Measurements from ENCODE around the gene ZGLP1. TPM values are rescaled to one million over a fixed set of nuclear protein-coding genes. Genes with fewer than 3 reads are reported as not detected.

ZGLP1 gene
- polyA plus RNA-seq, 1 donor (not counting 4 experiments of a cell fraction or from before 2014, with no cell fraction given) = 0.43 TPM

DNA sequence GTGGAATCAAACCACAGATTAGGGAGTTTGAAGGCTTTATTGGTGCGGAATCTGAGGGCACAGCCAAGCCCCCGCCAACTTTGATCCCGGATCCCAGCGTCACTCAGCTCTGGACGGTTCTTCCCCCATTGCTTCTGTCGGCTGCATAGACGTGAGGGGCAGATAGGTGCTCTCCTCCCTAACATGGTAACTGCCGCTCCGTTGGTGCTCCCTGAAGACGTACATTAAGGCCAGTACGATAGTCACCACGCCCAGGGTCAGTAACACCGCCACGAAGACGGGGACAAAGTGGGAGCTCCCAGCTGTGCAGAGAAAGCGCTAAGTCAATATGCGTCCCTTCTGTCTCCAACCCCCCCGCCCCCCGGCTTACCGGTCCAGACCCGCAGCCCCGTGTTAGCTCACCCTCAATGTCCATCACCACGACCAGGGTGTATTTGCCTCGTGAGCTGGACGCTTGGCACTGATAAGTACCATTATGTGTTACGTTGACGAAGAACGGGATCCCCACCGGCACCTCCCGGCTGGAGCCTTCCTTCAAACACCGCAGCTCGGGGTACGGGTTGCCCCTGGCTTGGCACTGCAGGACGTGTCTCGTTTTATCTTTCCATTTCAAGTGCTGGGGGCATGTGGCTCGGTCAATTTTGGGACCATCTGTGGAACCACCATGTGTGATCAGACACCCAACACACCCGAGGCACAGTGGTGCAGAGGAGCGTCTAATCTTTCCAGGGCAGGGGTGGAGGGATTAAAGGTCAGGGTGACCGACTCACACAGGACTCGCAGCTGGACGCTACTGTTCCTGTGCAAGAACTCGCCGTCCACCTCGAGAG, 24.4 kb upstream of the ZGLP1 start:
- H3K36me3 ChIP-seq (ENCODE audit: control insufficient read depth in 2 of 2, extremely low read depth in 1 of 2, insufficient read depth in 2 of 2, low read length in 2 of 2) = peaks cover 4 to 10% of the 10 kb centered on the region in 2 experiments
- FAIRE-seq (no peak), DNase-seq (ENCODE audit: low read depth, low spot score) (no peak)
- TF ChIP-seq, protein P1, sequence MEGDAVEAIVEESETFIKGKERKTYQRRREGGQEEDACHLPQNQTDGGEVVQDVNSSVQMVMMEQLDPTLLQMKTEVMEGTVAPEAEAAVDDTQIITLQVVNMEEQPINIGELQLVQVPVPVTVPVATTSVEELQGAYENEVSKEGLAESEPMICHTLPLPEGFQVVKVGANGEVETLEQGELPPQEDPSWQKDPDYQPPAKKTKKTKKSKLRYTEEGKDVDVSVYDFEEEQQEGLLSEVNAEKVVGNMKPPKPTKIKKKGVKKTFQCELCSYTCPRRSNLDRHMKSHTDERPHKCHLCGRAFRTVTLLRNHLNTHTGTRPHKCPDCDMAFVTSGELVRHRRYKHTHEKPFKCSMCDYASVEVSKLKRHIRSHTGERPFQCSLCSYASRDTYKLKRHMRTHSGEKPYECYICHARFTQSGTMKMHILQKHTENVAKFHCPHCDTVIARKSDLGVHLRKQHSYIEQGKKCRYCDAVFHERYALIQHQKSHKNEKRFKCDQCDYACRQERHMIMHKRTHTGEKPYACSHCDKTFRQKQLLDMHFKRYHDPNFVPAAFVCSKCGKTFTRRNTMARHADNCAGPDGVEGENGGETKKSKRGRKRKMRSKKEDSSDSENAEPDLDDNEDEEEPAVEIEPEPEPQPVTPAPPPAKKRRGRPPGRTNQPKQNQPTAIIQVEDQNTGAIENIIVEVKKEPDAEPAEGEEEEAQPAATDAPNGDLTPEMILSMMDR (optimal IDR thresholded peaks at IDR 0.05 in 1 of 3, IDR thresholded peaks at IDR 0.05 in 1 of 3, conservative IDR thresholded peaks at IDR 0.05 in 1 of 3; ENCODE audit: extremely low read depth in 1 of 3, insufficient read depth in 2 of 3, low read length in 3 of 3) = no peak
- no peak for TF ChIP-seq EZH2 (IDR thresholded peaks at IDR 0.05; ENCODE audit: low read length)
- H3K9ac ChIP-seq (ENCODE audit: control insufficient read depth, extremely low read depth, insufficient read depth, low read length) = peak overlapping the region; percentile 66
- no peaks in the 10 kb centered on the region for H3K27me3 ChIP-seq (ENCODE audit: control insufficient read depth, extremely low read depth, insufficient read depth, low read length)
- peak overlapping the region; percentile 99 for H3K4me2 ChIP-seq (ENCODE audit: control insufficient read depth, extremely low read depth, insufficient read depth, low read depth, low read length)
- peak overlapping the region; percentile 94 for H2AFZ ChIP-seq (ENCODE audit: control insufficient read depth, low read length)
- H4K20me1 ChIP-seq (ENCODE audit: control insufficient read depth, extremely low read depth, insufficient read depth, low read length) = no peaks in the 10 kb centered on the region
- H3K9me3 ChIP-seq (ENCODE audit: control insufficient read depth, low read depth, low read length) = no peaks in the 10 kb centered on the region
- H3K79me2 ChIP-seq (ENCODE audit: control insufficient read depth, insufficient read depth, low read length) = peaks cover 33% of the 10 kb centered on the region
- peak overlapping the region; percentile 70 to 94 (median 92) for H3K4me3 ChIP-seq (ENCODE audit: control insufficient read depth in 2 of 3, extremely low read depth in 1 of 3, insufficient read depth in 2 of 3, low read depth in 1 of 3, low read length in 3 of 3)
- H3K4me1 ChIP-seq (ENCODE audit: control insufficient read depth, extremely low read depth, insufficient read depth, low read length) = peaks cover 19% of the 10 kb centered on the region
- dilution Hi-C loops (cut with MboI; ENCODE audit: extremely low pct_ligation_motif_present, low sequenced_read_pairs) = no loop called here
- peak overlapping the region; percentile 26 for H3K27ac ChIP-seq (ENCODE audit: control insufficient read depth, insufficient read depth, low read length)
- no peaks in the 10 kb centered on the region for H3K9me1 ChIP-seq (ENCODE audit: control insufficient read depth, extremely low read depth, insufficient read depth, low read length)

DNA sequence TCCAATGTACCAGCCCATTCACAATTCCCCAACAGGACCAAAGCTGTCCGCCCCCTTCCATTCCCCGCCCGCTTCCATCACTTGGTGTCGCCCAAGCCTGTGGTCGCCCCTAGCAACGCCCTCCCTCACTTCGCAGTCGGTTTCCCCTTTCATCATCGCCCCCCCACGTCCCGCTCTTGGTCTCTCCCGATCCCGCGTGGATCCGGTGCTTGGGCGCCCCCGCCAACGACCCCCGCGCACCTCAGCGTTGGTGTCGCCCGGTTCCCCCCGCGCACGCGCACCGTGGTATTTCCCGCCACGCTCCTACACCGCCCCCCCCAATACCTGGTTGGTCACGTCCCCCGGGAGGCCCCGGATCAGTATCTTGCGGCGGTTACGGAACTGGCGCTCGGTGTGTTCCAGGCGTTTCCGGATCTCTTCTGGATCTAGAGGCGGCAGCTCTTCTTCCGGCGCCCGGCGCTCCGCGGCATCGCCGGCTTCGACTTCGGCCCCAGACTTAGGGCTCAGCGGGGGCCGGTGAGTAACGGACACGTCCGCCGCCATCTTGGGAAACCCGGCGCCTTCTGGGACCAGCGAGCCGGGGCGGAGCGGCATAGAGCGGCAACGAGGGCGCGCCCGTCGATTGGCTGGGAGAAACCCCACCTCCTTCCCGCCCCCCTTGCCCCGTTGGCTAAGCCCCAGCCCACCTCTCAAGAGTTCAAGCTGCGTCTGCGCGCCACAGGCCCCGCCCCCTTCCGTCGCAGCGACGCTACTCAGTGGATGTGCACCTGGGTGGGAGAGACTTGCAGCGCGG, 23.5 kb upstream of the ZGLP1 start, which contains the start of gene RAVER1:
Gene RAVER1, minus strand, starts transcription at position 565 of the 793 bp plus-strand sequence. Its CDS starts 22 bp downstream, at position 543.
- Histone ChIP-seq H3K4me1 (ENCODE audit: control insufficient read depth, extremely low read depth, insufficient read depth, low read length) (peaks cover 19% of the 10 kb centered on the region), H3K4me3 (ENCODE audit: control insufficient read depth in 2 of 3, extremely low read depth in 1 of 3, insufficient read depth in 2 of 3, low read depth in 1 of 3, low read length in 3 of 3) (peak within 1 kb of the TSS; percentile 70 to 94 (median 92)), H2AFZ (ENCODE audit: control insufficient read depth, low read length) (peak within 1 kb of the TSS; percentile 94), H3K27me3 (ENCODE audit: control insufficient read depth, extremely low read depth, insufficient read depth, low read length) (no peaks in the 10 kb centered on the region), H3K9ac (ENCODE audit: control insufficient read depth, extremely low read depth, insufficient read depth, low read length) (peak within 1 kb of the TSS; percentile 84), H3K4me2 (ENCODE audit: control insufficient read depth, extremely low read depth, insufficient read depth, low read depth, low read length) (peak within 1 kb of the TSS; percentile 99), H3K9me3 (ENCODE audit: control insufficient read depth, low read depth, low read length) (no peaks in the 10 kb centered on the region), H3K36me3 (ENCODE audit: control insufficient read depth in 2 of 2, extremely low read depth in 1 of 2, insufficient read depth in 2 of 2, low read length in 2 of 2) (peaks cover 7 to 14% of the 10 kb centered on the region in 2 experiments), H3K27ac (ENCODE audit: control insufficient read depth, insufficient read depth, low read length) (peak within 1 kb of the TSS; percentile 82), H4K20me1 (ENCODE audit: control insufficient read depth, extremely low read depth, insufficient read depth, low read length) (no peaks in the 10 kb centered on the region), H3K9me1 (ENCODE audit: control insufficient read depth, extremely low read depth, insufficient read depth, low read length) (no peaks in the 10 kb centered on the region), H3K79me2 (ENCODE audit: control insufficient read depth, insufficient read depth, low read length) (peaks cover 36% of the 10 kb centered on the region)
- FAIRE-seq = peak; percentile 55
- dilution Hi-C loops (cut with MboI; ENCODE audit: extremely low pct_ligation_motif_present, low sequenced_read_pairs) = no loop called here
- DNase-seq (ENCODE audit: low read depth, low spot score) = peak; percentile 89
- TF ChIP-seq EZH2 (IDR thresholded peaks at IDR 0.05; ENCODE audit: low read length) = no peak
- TF ChIP-seq, protein P1 (optimal IDR thresholded peaks at IDR 0.05 in 1 of 3, IDR thresholded peaks at IDR 0.05 in 1 of 3, conservative IDR thresholded peaks at IDR 0.05 in 1 of 3; ENCODE audit: extremely low read depth in 1 of 3, insufficient read depth in 2 of 3, low read length in 3 of 3) = no peak
